A549 (cell line): ENCODE data around the gene ARMH3. TPM values are rescaled to one million over a fixed set of nuclear protein-coding genes. Genes with fewer than 3 reads are reported as not detected.

Experiments
- ATAC-seq, 2 experiments: fragments of 200-7000 bp in 1 of 2; fragments of >200 bp in 1 of 2; cut with Nextera tagmentation in 1 of 2; cut with Tn5 transposase in 1 of 2; 3 replicates each; pipeline versions ENCODE4 v1.8.0 to v1.9.1; 2018 to 2020; ENCODE audit warnings: mild to moderate bottlenecking in 1 of 2, moderate library complexity in 1 of 2
- CTCF ChIA-PET: fragments of 300-600 bp; sonication (Branson Sonifier 250); formaldehyde crosslinking; extraction: SDS; loops from one replicate; lab custom pipeline; 2021; ENCODE audit warnings: antibody characterized with exemption, inconsistent platforms; lab: Yijun Ruan, JAX
- POLR2A ChIA-PET: fragments of 350-600 bp; formaldehyde crosslinking; extraction: SDS; loops from one replicate; lab custom pipeline; 2021; ENCODE audit warnings: antibody characterized with exemption, inconsistent platforms; lab: Yijun Ruan, JAX
- DNase-seq, 2 experiments: peaks; one replicate each; pipeline versions ENCODE4 v3.0.0 to v3.0.0-alpha.2; 2011 to 2016; ENCODE audit warnings: low read depth in 1 of 2, low spot score in 1 of 2
- FAIRE-seq: peaks from 2 replicates; lab custom pipeline; 2011; peaks lifted over from hg19 to GRCh38; lab: Jason Lieb, UNC
- H3K27ac ChIP-seq, 2 experiments: fragments of >200 bp; sonication (Bioruptor Twin); formaldehyde crosslinking; 3 replicates each; pipeline ENCODE4 v1.5.1; 2016 to 2017
- H3K4me1 ChIP-seq: fragments of >200 bp; sonication (Bioruptor Twin); formaldehyde crosslinking; 3 replicates; pipeline ENCODE4 v1.6.1; 2016
- H3K4me2 ChIP-seq: fragments of >200 bp; sonication (Bioruptor Twin); formaldehyde crosslinking; 3 replicates; pipeline ENCODE4 v1.6.1; 2016
- H3K4me3 ChIP-seq: fragments of >200 bp; sonication (Bioruptor Twin); formaldehyde crosslinking; 3 replicates; pipeline ENCODE4 v1.5.1; 2016
- H3K9me3 ChIP-seq: fragments of >200 bp; sonication (Bioruptor Twin); formaldehyde crosslinking; 3 replicates; pipeline ENCODE4 v1.6.1; 2016
- CTCF ChIP-seq: fragments of >200 bp; sonication (Bioruptor Twin); formaldehyde crosslinking; IDR thresholded peaks from 3 replicates; pipeline ENCODE4 v1.5.1; 2016
- E2F6 ChIP-seq: IDR thresholded peaks from 2 replicates; pipeline ENCODE4 v1.6.1; 2012; ENCODE audit warnings: low read depth, borderline replicate concordance
- FOSL2 ChIP-seq, 2 experiments: fragments of 450-650 bp in 1 of 2; fragments of >200 bp in 1 of 2; sonication (Bioruptor Twin) in 1 of 2; formaldehyde crosslinking; IDR thresholded peaks; 2 replicates each; pipeline versions ENCODE4 v1.5.0 to v1.6.1; 2016 to 2020; ENCODE audit warnings: mild to moderate bottlenecking in 1 of 2, moderate library complexity in 1 of 2
- GATA3 ChIP-seq: IDR thresholded peaks from 2 replicates; pipeline ENCODE4 v1.6.1; 2012; ENCODE audit warnings: borderline replicate concordance
- HDAC2 ChIP-seq: fragments of 200-600 bp; sonication (generic); IDR thresholded peaks from 2 replicates; pipeline ENCODE4 v1.6.1; 2016
- KDM1A ChIP-seq: fragments of 200-600 bp; sonication (generic); IDR thresholded peaks from 2 replicates; pipeline ENCODE4 v1.6.1; 2016; ENCODE audit warnings: low read depth, mild to moderate bottlenecking
- KDM5A ChIP-seq: fragments of 200-600 bp; sonication (generic); IDR thresholded peaks from 2 replicates; pipeline ENCODE4 v1.6.1; 2016; ENCODE audit warnings: antibody characterized with exemption, mild to moderate bottlenecking
- MAX ChIP-seq: IDR thresholded peaks from 2 replicates; pipeline ENCODE4 v1.6.1; 2012
- MAZ ChIP-seq: fragments of 150-350 bp; IDR thresholded peaks from 2 replicates; pipeline ENCODE4 v1.6.1; 2014; ENCODE audit warnings: antibody characterized with exemption, low read depth, low read length, borderline replicate concordance
- MYC ChIP-seq: IDR thresholded peaks from 2 replicates; pipeline ENCODE4 v1.6.1; 2012; ENCODE audit warnings: mild to moderate bottlenecking, inconsistent platforms, low read length, improper control_type of control experiment, borderline replicate concordance
- NR3C1 ChIP-seq: fragments of >200 bp; sonication (Bioruptor Twin); formaldehyde crosslinking; IDR thresholded peaks from 3 replicates; pipeline ENCODE4 v1.6.1; 2017
- POLR2A ChIP-seq: IDR thresholded peaks from 2 replicates; pipeline ENCODE4 v1.6.1; 2012; ENCODE audit warnings: mild to moderate bottlenecking, low read length
- RAD21 ChIP-seq, 2 experiments: fragments of >200 bp in 1 of 2; sonication (Bioruptor Twin) in 1 of 2; formaldehyde crosslinking in 1 of 2; IDR thresholded peaks in 1 of 2; conservative IDR thresholded peaks in 1 of 2; 2 replicates in 1 of 2; 3 replicates in 1 of 2; pipeline ENCODE4 v1.6.1; 2012 to 2018; ENCODE audit warnings: inconsistent platforms in 1 of 2
- RCOR1 ChIP-seq: fragments of 150-350 bp; IDR thresholded peaks from 2 replicates; pipeline ENCODE4 v1.6.1; 2014; ENCODE audit warnings: antibody characterized with exemption, low read length, low read depth
- RNF2 ChIP-seq: fragments of 200-600 bp; sonication (generic); IDR thresholded peaks from 2 replicates; pipeline ENCODE4 v1.6.1; 2016; ENCODE audit warnings: low read depth, mild to moderate bottlenecking, antibody characterized with exemption, moderate library complexity, borderline replicate concordance
- SMC3 ChIP-seq: fragments of >200 bp; sonication (Bioruptor Twin); formaldehyde crosslinking; IDR thresholded peaks from 3 replicates; pipeline ENCODE4 v1.6.1; 2018; ENCODE audit warnings: inconsistent platforms
- ZSCAN20 ChIP-seq: fragments of 250-450 bp; sonication (Bioruptor Pico); IDR thresholded peaks from 2 replicates; pipeline ENCODE4 v1.8.0; 2022; ENCODE audit warnings: mild to moderate bottlenecking, moderate library complexity
- WGBS: methylation state at CpG from one replicate; pipeline ENCODE4 v1.1.6; 2017; ENCODE audit errors: missing lambda C conversion rate; 5-methylcytosine and 5-hydroxymethylcytosine counted together
- polyA plus RNA-seq, 4 experiments: library from polyadenylated mRNA; depleted of rRNA in 3 of 4; stranded (reverse); fragments of >200 nt; fragmentation: RNase III in 1 of 4; extraction: RNeasy Plus Mini Kit Qiagen cat#74134 plus additional on column Dnase treatment in 1 of 4; gene quantifications; 2 replicates in 3 of 4; 3 replicates in 1 of 4; pipeline ENCODE4 v1.2.3, GENCODE V29; 2011 to 2017

Gene ARMH3
- polyA plus RNA-seq, 2 of the 4 experiments (the other 2 are of a cell fraction): 12.7 to 17.3 TPM

- WGBS: 98% methylated on average over 3 of the region's 3 CpGs
- DNase-seq: no peak
- no peak for ATAC-seq
- Histone ChIP-seq H3K4me2 (no peak overlapping the region), H3K9me3 (no peaks in the 10 kb centered on the region), H3K27ac (no peak overlapping the region), H3K4me1 (peaks cover 14% of the 10 kb centered on the region; the same call in 2 of the 3 replicates), H3K4me3 (no peak overlapping the region)
- ChIA-PET POLR2A (no interaction called here), CTCF (interaction anchor here (0.5 to 15.4 kb wide), 12 partner anchors 11 to 788 kb away, joined by 3 to 379 read pairs (median 4); no protein-coding TSS in a partner anchor)
- TF ChIP-seq NR3C1 (no peak), RAD21 (conservative IDR thresholded peaks at IDR 0.05 in 1 of 2, IDR thresholded peaks at IDR 0.05 in 1 of 2) (no peak), RNF2 (no peak), POLR2A (no peak), HDAC2 (no peak), MYC (no peak)
- FAIRE-seq: no peak
Observed at GRCh38 chr10:101845893-101846292, 210.1 kb downstream of the ARMH3 start.

- 61% methylated on average over 25 of the region's 60 CpGs for WGBS
- H3K4me3 ChIP-seq: peak within 1 kb of the TSS; percentile 43
Observed at GRCh38 chr10:101843032-101844021, 212.6 kb downstream of the ARMH3 start, which contains the start of gene KCNIP2. Gene KCNIP2 (minus strand): TSS chr10:101843800. CDS start chr10:101843568, 232 bp downstream.

GRCh38 chr10:101841826-101842225 is 214.1 kb downstream of the ARMH3 start:
- CTCF ChIA-PET: interaction anchor here (0.6 to 15.4 kb wide), 33 partner anchors 7 to 280 kb away, joined by 3 to 379 read pairs (median 11); partner anchors contain the start of gene OGA
- Histone ChIP-seq H3K4me3 (no peak overlapping the region), H3K4me2 (no peak overlapping the region), H3K27ac (no peak overlapping the region), H3K9me3 (no peaks in the 10 kb centered on the region), H3K4me1 (peaks cover 20% of the 10 kb centered on the region)
- TF ChIP-seq KDM1A (no peak), FOSL2 (IDR thresholded peaks at IDR 0.05) (no peak), FOSL2 (CRISPR knock-in tag; IDR thresholded peaks at IDR 0.05) (no peak), RAD21 (conservative IDR thresholded peaks at IDR 0.05 in 1 of 2, IDR thresholded peaks at IDR 0.05 in 1 of 2) (no peak), RCOR1 (no peak)
- ATAC-seq (no peak), DNase-seq (no peak), FAIRE-seq (no peak)
- POLR2A ChIA-PET: no interaction called here

More at GRCh38 chr10:101843032-101844021, 212.6 kb downstream of the ARMH3 start, which contains the start of gene KCNIP2:
- H3K9me3 ChIP-seq: no peaks in the 10 kb centered on the region
- CTCF ChIA-PET: interaction anchor here (0.6 to 15.4 kb wide), 23 partner anchors 9 to 491 kb away, joined by 3 to 379 read pairs (median 3); no protein-coding TSS in a partner anchor
- DNase-seq (peak in 1 of 2 experiments; percentile 52), FAIRE-seq (no peak), ATAC-seq (peak; percentile 14 to 54; a peak in 4 of 6 replicates)
- H3K4me2 ChIP-seq: peak within 1 kb of the TSS; percentile 79
- POLR2A ChIA-PET: interaction anchor here (0.6 kb wide), 1 partner anchor 25 kb away, joined by 9 read pairs; the partner anchor contains the start of gene OGA
- H3K27ac ChIP-seq: peak within 1 kb of the TSS; percentile 22 to 69; a peak in 4 of 6 replicates
- peaks cover 20% of the 10 kb centered on the region for H3K4me1 ChIP-seq
- TF ChIP-seq GATA3 (no peak), MAZ (0 out of 2 replicates have a peak, but pooled peaks have one; percentile 39), CTCF (peak; percentile 67)

DNA sequence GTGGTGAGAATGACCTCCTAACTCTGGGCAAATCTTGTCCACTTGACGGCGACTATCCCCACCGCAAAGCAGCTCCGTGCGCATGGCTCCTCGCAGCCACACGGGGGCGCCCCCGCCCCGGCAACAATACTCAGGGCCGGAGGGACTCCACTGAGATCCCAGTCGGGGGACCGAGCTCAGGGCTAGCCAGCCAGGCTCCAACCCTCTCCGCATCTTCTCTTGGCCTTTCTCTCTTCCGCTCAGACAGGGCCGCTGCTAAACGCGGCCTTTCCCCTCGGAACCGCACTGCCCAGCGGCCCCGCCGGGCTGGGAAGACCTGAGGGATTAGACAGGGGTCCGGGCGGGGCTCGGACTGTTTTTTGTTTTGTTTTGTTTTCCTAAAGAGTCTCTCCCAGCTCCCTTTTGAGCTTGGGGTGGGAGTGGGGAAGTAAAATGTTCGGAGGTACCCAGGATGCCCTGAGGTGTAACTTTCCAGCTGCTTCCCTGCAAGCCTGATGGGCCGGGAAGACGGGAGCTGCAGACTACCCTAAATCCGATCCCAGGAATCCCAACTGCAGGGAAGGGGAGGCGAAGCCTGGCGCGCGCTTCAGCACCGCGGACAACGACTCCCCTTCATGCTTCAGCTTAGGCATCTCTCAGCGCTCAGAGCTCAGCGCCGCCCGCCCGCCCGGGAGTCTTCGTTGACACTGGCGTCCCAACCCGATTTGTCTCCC is 215.1 kb downstream of the ARMH3 start:
- peak overlapping the region; percentile 38; the same call in 1 of the 3 replicates for H3K4me3 ChIP-seq
- DNase-seq (peak; percentile 83 to 86), FAIRE-seq (no peak), ATAC-seq (peak; percentile 78 to 90)
- WGBS: 53% methylated on average over 46 of the region's 46 CpGs
- H3K4me2 ChIP-seq: peak overlapping the region; percentile 71
- no peaks in the 10 kb centered on the region for H3K9me3 ChIP-seq
- peak overlapping the region in 1 of 2 experiments; percentile 77; a peak in 3 of 6 replicates for H3K27ac ChIP-seq
- CTCF ChIA-PET: interaction anchor here (0.6 to 15.4 kb wide), 70 partner anchors 6 to 651 kb away, joined by 3 to 379 read pairs (median 5); partner anchors contain the start of genes NPM3 and OGA
- POLR2A ChIA-PET: interaction anchor here (1.0 to 1.4 kb wide), 4 partner anchors 23 to 274 kb away, joined by 3 to 8 read pairs (median 5); partner anchors contain the start of gene OGA
- H3K4me1 ChIP-seq: peaks cover 20% of the 10 kb centered on the region
- TF ChIP-seq CTCF (peak; percentile 96), SMC3 (peak; percentile 94), KDM5A (no peak), ZSCAN20 (CRISPR knock-in tag) (no peak), RAD21 (conservative IDR thresholded peaks at IDR 0.05 in 1 of 2, IDR thresholded peaks at IDR 0.05 in 1 of 2) (peak; percentile 87 to 95), MAX (peak; percentile 61), E2F6 (peak; percentile 49; the same call in 1 of the 2 replicates)
